OCI-LY7 (cell line): ENCODE data around the gene CFAP77. TPM values are rescaled to one million over a fixed set of nuclear protein-coding genes. Genes with fewer than 3 reads are reported as not detected.

Experiments used
- BruUV-seq: library from RNA; stranded (reverse); fragments of 400-500 nt; replicated peaks from 2 replicates; lab custom pipeline; 2021; lab: Mats Ljungman, UMichigan
- CTCF ChIA-PET: fragments of 300-600 bp; sonication (Branson Sonifier 250); formaldehyde crosslinking; loops from one replicate; lab custom pipeline; 2022; ENCODE audit warnings: antibody characterized with exemption; ENCODE audit not compliant: unreplicated experiment; lab: Charles Lee
- POLR2A ChIA-PET: fragments of 300-600 bp; sonication (Branson Sonifier 250); formaldehyde crosslinking; loops from one replicate; lab custom pipeline; 2022; ENCODE audit warnings: antibody characterized with exemption; lab: Charles Lee
- DNase-seq: peaks from one replicate; pipeline ENCODE4 v3.0.0-alpha.2; 2015; ENCODE audit warnings: low spot score
- H2AFZ ChIP-seq: fragments of 200-600 bp; sonication (generic), shearing (Covaris generic); 2 replicates; pipeline ENCODE4 v1.6.1; 2014; ENCODE audit warnings: mild to moderate bottlenecking, antibody characterized with exemption, low read length, moderate library complexity
- H3K27ac ChIP-seq: fragments of 200-600 bp; sonication (generic); 2 replicates; pipeline ENCODE4 v1.5.1; 2014; ENCODE audit warnings: mixed run types, low read depth, mild to moderate bottlenecking, moderate library complexity, low read length, inconsistent platforms; ENCODE audit not compliant: poor library complexity, severe bottlenecking
- H3K36me3 ChIP-seq: fragments of 200-600 bp; sonication (generic); 2 replicates; pipeline ENCODE4 v1.6.1; 2014; ENCODE audit warnings: mild to moderate bottlenecking, antibody characterized with exemption, low read length, moderate library complexity, mixed read lengths; ENCODE audit not compliant: insufficient read depth
- H3K4me1 ChIP-seq: fragments of 200-600 bp; sonication (generic); 2 replicates; pipeline ENCODE4 v1.5.1; 2014; ENCODE audit warnings: mild to moderate bottlenecking, low read length; ENCODE audit not compliant: insufficient read depth, poor library complexity, severe bottlenecking
- H3K4me2 ChIP-seq: fragments of 200-600 bp; sonication (generic); 2 replicates; pipeline ENCODE4 v1.6.1; 2014; ENCODE audit warnings: mild to moderate bottlenecking, low read length
- H3K4me3 ChIP-seq: fragments of 200-600 bp; sonication (generic); 2 replicates; pipeline ENCODE4 v1.5.1; 2014; ENCODE audit warnings: mild to moderate bottlenecking, low read depth, low read length; ENCODE audit not compliant: poor library complexity, severe bottlenecking
- H3K79me2 ChIP-seq: fragments of 200-600 bp; sonication (generic); 2 replicates; pipeline ENCODE4 v1.6.1; 2016; ENCODE audit warnings: low read depth, mild to moderate bottlenecking, low read length, moderate library complexity, mixed read lengths; ENCODE audit not compliant: insufficient read depth
- H3K9me2 ChIP-seq: fragments of 200-600 bp; sonication (generic); 2 replicates; pipeline ENCODE4 v1.6.1; 2016; ENCODE audit warnings: mild to moderate bottlenecking, low read length, mixed read lengths; ENCODE audit not compliant: insufficient read depth
- H3K9me3 ChIP-seq: fragments of 200-600 bp; sonication (generic); 2 replicates; pipeline ENCODE4 v1.6.1; 2014; ENCODE audit warnings: mild to moderate bottlenecking, mixed run types, low read length, mixed read lengths
- H4K20me1 ChIP-seq: fragments of 200-600 bp; sonication (generic); 2 replicates; pipeline ENCODE4 v1.6.1; 2014; ENCODE audit warnings: mild to moderate bottlenecking, antibody characterized with exemption, low read length, moderate library complexity, mixed read lengths; ENCODE audit not compliant: insufficient read depth
- CTCF ChIP-seq: fragments of 200-600 bp; sonication (generic); conservative IDR thresholded peaks from 2 replicates; pipeline ENCODE4 v1.5.1; 2014; ENCODE audit warnings: mild to moderate bottlenecking, antibody characterized with exemption, low read length, moderate library complexity, mixed read lengths
- EZH2phosphoT487 ChIP-seq: fragments of 200-600 bp; sonication (generic); IDR thresholded peaks from 2 replicates; pipeline ENCODE4 v1.6.1; 2018; ENCODE audit warnings: low read depth, borderline replicate concordance, mild to moderate bottlenecking, mixed run types, antibody characterized with exemption, low read length, moderate library complexity, mixed read lengths
- intact Hi-C: fragments of 100-400 bp; cut with micrococcal nuclease; formaldehyde crosslinking; loops from one replicate; pipeline ENCODE4 v1.10.0; 2022; ENCODE audit not compliant: unreplicated experiment
- total RNA-seq, 2 experiments: library from RNA; depleted of rRNA in 1 of 2; stranded (reverse); fragments of >200 nt in 1 of 2; shearing (Covaris generic) in 1 of 2; gene quantifications; 2 replicates each; pipeline ENCODE4 v1.2.3, GENCODE V29; 2014 to 2022

CFAP77 gene
- total RNA-seq, 2 experiments from 2014 or later, result not detected

DNA sequence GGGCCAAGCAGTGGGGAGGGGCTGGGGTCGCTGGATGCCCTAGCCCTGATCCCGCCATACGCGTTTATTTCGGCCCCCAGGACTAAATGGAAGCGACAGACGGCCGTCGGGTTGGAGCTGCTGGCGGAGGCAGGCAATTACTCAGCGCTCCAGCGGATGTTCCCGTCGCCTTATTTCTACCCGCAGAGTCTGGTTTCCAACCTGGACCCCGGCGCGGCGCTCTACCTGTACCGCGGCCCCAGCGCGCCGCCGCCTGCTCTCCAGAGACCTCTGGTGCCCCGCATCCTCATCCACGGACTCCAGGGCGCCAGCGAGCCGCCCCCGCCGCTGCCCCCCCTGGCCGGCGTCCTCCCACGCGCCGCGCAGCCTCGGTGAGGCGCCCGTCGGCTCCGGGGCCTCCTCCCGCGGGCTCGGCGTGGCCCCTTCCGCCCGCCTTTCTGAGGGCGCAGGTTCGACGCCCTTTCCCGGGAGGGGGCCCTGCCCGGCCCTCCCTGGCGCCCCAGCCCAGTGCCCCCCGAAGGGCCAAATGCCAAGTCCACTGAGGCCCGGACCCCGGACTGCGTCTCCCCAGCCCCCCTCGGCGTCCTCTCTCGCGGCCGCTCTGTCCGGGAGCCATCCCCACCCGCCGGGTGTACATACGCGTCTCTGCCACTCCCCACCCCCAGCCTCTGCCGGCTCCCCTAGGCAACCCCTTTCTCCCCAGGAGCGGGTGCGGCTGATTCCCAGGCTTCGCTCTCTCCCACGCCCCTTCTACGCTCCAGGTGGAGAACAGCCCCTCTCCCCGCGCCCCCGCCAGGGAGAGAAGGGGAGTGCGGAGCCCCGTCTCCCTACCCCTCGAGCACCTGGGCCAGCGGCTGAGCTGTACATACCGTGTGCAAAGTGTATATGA lies 179.4 kb downstream of the CFAP77 start:
- Histone ChIP-seq H3K4me2 (no peak overlapping the region), H3K79me2 (no peaks in the 10 kb centered on the region), H2AFZ (no peak overlapping the region), H3K36me3 (peaks cover 10% of the 10 kb centered on the region), H3K27ac (no peak overlapping the region), H4K20me1 (no peaks in the 10 kb centered on the region), H3K4me1 (no peaks in the 10 kb centered on the region), H3K9me2 (no peaks in the 10 kb centered on the region), H3K4me3 (no peak overlapping the region), H3K9me3 (no peaks in the 10 kb centered on the region)
- intact Hi-C loops, result no loop called here
- DNase-seq, result no peak
- ChIA-PET POLR2A (no interaction called here), CTCF (no interaction called here)
- no TSS peak for BruUV-seq
- TF ChIP-seq CTCF (no peak), EZH2phosphoT487 (no peak)

GRCh38 chr9:132590037-132590317 lies 180.0 kb downstream of the CFAP77 start:
- Histone ChIP-seq H4K20me1 (no peaks in the 10 kb centered on the region), H3K79me2 (no peaks in the 10 kb centered on the region), H3K9me3 (no peaks in the 10 kb centered on the region), H3K4me3 (no peak overlapping the region), H2AFZ (no peak overlapping the region), H3K9me2 (no peaks in the 10 kb centered on the region), H3K4me1 (no peaks in the 10 kb centered on the region), H3K27ac (no peak overlapping the region), H3K36me3 (peaks cover 16% of the 10 kb centered on the region), H3K4me2 (no peak overlapping the region)
- ChIA-PET CTCF (no interaction called here), POLR2A (no interaction called here)
- no TSS peak for BruUV-seq
- no peak for TF ChIP-seq CTCF
- no peak for DNase-seq
- intact Hi-C loops, result no loop called here
